ENCODE data around the gene PGM2L1. TPM values are rescaled to one million over a fixed set of nuclear protein-coding genes. Genes with fewer than 3 reads are reported as not detected.

Gene PGM2L1
- total RNA-seq, 1 experiment from 2014 or later = 33.1 TPM

GRCh38 chr11:74283580-74284180 lies 114.6 kb downstream of the PGM2L1 start:
- no TSS peak for BruUV-seq (replicated peaks)
- no peak for TF ChIP-seq POLR2AphosphoS5 (IDR thresholded peaks at IDR 0.05; ENCODE audit: low read depth, low read length)
- no peak for TF ChIP-seq TCF7L2 (IDR thresholded peaks at IDR 0.05; ENCODE audit: low read depth, low read length)
- TF ChIP-seq CTCF (IDR thresholded peaks at IDR 0.05) = no peak
- TF ChIP-seq REST (IDR thresholded peaks at IDR 0.05; ENCODE audit: insufficient read depth in 1 of 2, low read depth in 2 of 2, low read length in 1 of 2) = no peak
- TF ChIP-seq SIN3A (IDR thresholded peaks at IDR 0.05; ENCODE audit: borderline replicate concordance, insufficient read depth, low read depth, low read length) = no peak
- CTCF ChIA-PET = no interaction called here
- POLR2A ChIA-PET = no interaction called here
- in situ Hi-C loops (cut with HindIII; ENCODE audit: low pct_unique_long_range_greater_than_20kb, low sequenced_read_pairs) = no loop called here
- no peak overlapping the region for H3K27ac ChIP-seq (ENCODE audit: low read length)
- peaks cover 10% of the 10 kb centered on the region; the same call in 1 of the 2 replicates for H3K4me1 ChIP-seq (ENCODE audit: control insufficient read depth, insufficient read depth, low read length)
- H3K9me3 ChIP-seq (ENCODE audit: control insufficient read depth, insufficient read depth, low read depth, low read length) = no peaks in the 10 kb centered on the region
- H3K4me3 ChIP-seq (ENCODE audit: low read depth in 2 of 2, low read length in 2 of 2) = no peak overlapping the region
- no peaks in the 10 kb centered on the region for H3K27me3 ChIP-seq (ENCODE audit: control insufficient read depth, insufficient read depth, low read length)
- no peaks in the 10 kb centered on the region for H3K36me3 ChIP-seq (ENCODE audit: control insufficient read depth, insufficient read depth, low read length)
- ATAC-seq (no peak; the same call in 1 of the 2 replicates), DNase-seq (ENCODE audit: low read depth, low spot score) (no peak)
- intact Hi-C loops (cut with micrococcal nuclease; ENCODE audit: unreplicated experiment) = no loop called here

- H3K36me3 ChIP-seq (ENCODE audit: control insufficient read depth, insufficient read depth, low read length) = no peaks in the 10 kb centered on the region
- in situ Hi-C loops (cut with HindIII; ENCODE audit: low pct_unique_long_range_greater_than_20kb, low sequenced_read_pairs) (no loop called here), intact Hi-C loops (cut with micrococcal nuclease; ENCODE audit: unreplicated experiment) (no loop called here)
- DNase-seq (ENCODE audit: low read depth, low spot score) (no peak), ATAC-seq (no peak)
- H3K4me1 ChIP-seq (ENCODE audit: control insufficient read depth, insufficient read depth, low read length) = peaks cover 5% of the 10 kb centered on the region; the same call in 1 of the 2 replicates
- CTCF ChIA-PET = no interaction called here
- POLR2A ChIA-PET = interaction anchor here (0.6 to 0.7 kb wide), 2 partner anchors 67 to 267 kb away, joined by 3 read pairs; no protein-coding TSS in a partner anchor
- no TSS peak for BruUV-seq (replicated peaks)
- TF ChIP-seq POLR2AphosphoS5 (IDR thresholded peaks at IDR 0.05; ENCODE audit: low read depth, low read length) = no peak
- no peak for TF ChIP-seq REST (IDR thresholded peaks at IDR 0.05; ENCODE audit: insufficient read depth in 1 of 2, low read depth in 2 of 2, low read length in 1 of 2)
- TF ChIP-seq TCF7L2 (IDR thresholded peaks at IDR 0.05; ENCODE audit: low read depth, low read length) = no peak
- TF ChIP-seq SIN3A (IDR thresholded peaks at IDR 0.05; ENCODE audit: borderline replicate concordance, insufficient read depth, low read depth, low read length) = no peak
- TF ChIP-seq CTCF (IDR thresholded peaks at IDR 0.05) = no peak
- H3K4me3 ChIP-seq (ENCODE audit: low read depth in 2 of 2, low read length in 2 of 2) = no peak overlapping the region
- no peak overlapping the region for H3K27ac ChIP-seq (ENCODE audit: low read length)
- H3K9me3 ChIP-seq (ENCODE audit: control insufficient read depth, insufficient read depth, low read depth, low read length) = no peaks in the 10 kb centered on the region
- H3K27me3 ChIP-seq (ENCODE audit: control insufficient read depth, insufficient read depth, low read length) = no peaks in the 10 kb centered on the region
These were observed 115.3 kb downstream of the PGM2L1 start for GRCh38 chr11:74282914-74283371.
